Stimulated activated CD8-positive, alpha-beta memory T cell treated with anti-CD3 and anti-CD28 coated beads, Interleukin-2, amount 100 ng/mL, for 1 hour (primary cell): Measurements from ENCODE around the gene LRRC38.

Experiments used
- DNase-seq, 2 donors: peaks; one replicate each; pipeline ENCODE4 v3.0.0-alpha.2; 2020; ENCODE audit warnings: low read depth in 2 of 2

LRRC38 gene

GRCh38 chr1:13517193-13517812, 3.5 kb upstream of the LRRC38 start:
- no peak for DNase-seq

DNA sequence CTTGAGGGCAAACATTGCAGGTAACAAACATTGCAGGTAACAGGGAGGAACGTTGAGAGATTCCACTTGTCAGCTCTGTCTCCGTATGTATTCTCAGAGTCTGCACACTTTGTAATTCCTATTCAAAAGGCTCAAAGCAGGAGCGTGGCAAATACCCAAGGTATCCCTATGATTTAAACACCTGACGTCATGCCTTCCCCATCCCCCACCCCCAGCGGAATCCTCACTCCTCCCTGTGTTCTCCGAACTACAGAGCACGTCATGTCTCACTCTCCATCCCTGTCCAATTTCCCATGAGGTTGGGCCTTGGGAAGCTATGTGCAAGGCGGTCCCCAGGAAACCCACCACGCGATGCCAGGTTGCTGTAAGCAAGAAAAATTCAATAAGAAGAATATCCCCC, 2.8 kb upstream of the LRRC38 start:
- DNase-seq, result no peak

DNA sequence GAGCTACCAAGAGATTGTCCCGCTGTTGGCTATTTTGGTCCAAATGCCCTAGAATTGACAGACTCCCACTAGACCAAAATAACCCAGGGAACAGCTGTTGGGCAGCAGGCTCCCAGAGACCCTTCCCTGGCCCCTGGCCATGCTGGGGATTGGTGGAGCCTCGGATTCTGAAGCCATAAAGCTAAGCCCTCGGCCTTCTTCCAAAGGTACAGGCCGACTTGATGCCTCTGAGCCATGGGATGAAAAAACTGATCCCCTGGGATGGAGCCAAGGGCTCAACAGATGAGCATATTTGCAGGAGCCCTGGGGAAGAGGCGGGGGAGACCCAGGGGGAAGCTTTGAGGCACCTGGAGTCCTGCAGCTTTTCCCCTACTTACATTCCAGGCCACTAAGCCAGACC, 1.0 kb upstream of the LRRC38 start:
- DNase-seq, result no peak

DNA sequence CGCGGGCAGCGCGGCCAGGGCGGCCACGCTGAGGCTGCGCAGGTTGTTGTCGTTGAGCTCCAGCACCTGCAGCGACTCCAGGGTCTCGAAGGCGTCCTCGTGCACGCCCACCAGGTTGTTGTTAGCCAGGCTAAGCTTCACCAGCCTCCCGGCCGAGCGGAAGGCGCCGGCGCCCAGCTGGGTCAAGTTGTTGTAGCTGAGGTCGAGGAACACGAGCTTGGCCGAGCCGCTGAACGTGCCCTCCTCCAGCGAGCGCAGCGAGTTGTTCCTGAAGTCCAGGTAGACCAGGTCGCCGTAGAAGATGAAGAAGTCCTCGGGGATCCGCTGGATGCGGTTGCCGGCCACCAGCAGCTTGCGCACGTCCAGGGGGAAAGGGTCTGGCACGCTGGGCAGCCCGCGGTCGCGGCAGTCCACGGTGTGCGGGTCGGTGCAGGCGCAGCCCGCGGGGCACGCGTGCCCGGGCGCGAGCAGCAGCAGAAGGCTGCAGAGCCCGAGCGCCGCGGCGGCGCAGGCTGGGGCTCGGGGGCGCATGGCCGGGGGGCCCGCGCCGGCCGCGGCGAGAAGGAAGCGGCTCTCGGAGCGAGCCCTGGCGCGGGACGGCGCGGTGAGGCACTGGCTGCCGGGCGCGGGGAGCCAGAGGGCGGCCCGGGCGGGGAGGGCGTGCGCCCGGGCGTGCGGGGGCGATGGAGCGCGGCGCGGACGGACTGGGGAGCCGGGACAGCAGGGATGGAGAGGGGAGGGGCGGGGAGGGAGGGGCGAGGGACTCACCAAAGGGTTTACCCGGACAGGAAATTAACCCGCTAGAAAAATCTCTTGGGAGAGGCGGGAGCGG, 524 bp downstream of the LRRC38 start:
- DNase-seq, result no peak

GRCh38 chr1:13512472-13512871, 1.3 kb downstream of the LRRC38 start:
- no peak for DNase-seq

GRCh38 chr1:13510499-13510898, 3.3 kb downstream of the LRRC38 start:
- no peak for DNase-seq

DNA sequence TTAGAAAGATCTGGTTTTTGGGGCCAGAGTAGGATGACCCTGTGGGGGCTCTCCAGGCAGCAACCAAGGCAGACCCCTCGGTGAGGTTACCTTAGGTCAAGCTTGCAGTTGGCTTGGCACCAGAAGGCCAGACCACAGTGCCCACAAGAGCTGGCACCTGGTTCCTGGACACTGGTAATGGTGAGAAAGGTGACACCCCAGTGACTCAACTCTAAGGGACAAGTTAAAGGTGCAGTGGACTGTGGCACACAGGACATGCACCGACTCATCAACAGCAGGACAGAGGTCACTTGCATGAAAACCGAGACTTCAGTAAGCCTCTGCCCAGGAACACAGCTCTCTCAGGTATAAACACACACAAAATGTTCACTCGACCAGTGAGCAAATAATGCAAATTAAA, 6.7 kb downstream of the LRRC38 start:
- no peak for DNase-seq

- DNase-seq, result no peak
Observed at GRCh38 chr1:13505020-13505419, 8.8 kb downstream of the LRRC38 start.

DNA sequence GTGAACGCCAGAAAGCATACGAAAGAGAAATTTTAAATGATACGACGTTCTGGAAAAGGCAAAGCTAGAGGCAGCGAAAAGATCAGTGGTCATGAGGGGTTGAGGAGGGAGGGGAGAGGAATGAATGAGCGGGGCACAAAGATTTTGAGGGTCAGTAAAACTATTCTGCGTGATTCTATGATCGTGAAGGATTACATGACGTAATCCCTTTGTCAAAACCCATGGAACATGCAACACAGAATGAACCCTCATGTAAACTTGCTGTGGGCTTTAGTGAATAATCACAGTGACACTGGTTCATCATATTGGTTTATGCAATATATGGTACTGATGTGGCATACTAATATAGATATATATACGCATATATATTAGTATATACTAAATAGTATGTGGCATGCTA, 13.0 kb downstream of the LRRC38 start:
- DNase-seq, result no peak

GRCh38 chr1:13499422-13499821, 14.4 kb downstream of the LRRC38 start:
- DNase-seq, result no peak

GRCh38 chr1:13498553-13498952, 15.2 kb downstream of the LRRC38 start:
- DNase-seq, result no peak

- DNase-seq, result no peak
Observed at GRCh38 chr1:13495186-13495585, 18.6 kb downstream of the LRRC38 start.

DNA sequence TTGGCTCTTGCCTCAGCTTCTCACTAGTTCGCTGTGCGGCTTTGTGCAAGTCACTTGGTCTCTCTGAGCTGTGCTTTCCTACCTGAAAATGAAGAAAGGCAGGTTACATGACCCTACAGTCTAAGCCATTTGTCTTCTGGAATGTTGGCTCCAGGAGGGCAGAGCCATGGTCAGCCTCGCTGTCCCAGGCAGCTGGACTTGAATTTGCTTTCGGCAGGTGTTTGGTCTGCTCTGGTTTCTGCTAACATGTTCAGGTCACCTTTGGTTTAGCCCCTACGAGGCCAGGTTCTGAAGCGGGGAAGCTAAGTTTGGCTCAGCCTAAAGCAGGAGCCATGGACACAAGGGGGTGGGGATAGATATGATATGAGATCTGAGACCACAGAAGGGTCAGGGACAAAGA, 19.1 kb downstream of the LRRC38 start:
- no peak for DNase-seq

DNA sequence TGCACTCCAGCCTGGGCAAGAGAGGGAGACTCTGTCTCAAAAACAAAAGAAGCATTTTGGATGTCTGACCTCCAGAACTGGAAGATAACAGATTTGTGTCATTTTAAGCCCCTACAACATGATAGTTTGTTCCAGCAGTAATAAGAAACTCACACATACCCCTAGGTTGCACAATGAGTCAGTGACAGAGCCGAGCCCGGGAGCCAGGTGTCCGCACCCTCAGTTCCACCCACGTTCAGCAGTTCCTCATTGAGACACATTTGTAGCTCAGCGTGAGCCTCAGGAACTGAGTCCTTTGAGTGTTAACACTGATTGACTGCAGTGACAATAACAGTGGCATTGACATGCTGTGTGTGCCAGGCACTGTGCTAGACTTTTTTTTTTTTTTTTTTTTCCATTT, 19.8 kb downstream of the LRRC38 start:
- DNase-seq, result no peak

DNA sequence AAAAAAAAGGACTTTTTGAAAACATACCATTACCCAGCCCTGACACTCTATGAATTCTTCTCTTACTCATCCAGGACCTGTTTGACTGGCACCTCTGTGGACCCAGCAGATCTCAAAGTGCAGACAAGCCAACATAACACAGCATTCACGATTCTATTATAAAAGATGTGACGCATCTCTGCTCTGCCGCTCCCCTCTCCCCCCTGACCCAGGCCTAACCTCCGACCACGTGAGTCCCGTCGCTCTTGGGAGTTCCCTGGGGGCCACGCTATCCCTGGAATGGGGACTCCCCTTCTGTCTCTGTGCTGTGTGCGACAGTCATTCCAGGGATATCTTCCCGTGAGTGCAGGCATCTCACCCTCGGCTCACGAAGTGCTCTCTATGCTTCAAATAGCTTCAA, 21.1 kb downstream of the LRRC38 start:
- DNase-seq, result no peak

- DNase-seq, result no peak
Observed at GRCh38 chr1:13487957-13488356, 25.8 kb downstream of the LRRC38 start.

DNA sequence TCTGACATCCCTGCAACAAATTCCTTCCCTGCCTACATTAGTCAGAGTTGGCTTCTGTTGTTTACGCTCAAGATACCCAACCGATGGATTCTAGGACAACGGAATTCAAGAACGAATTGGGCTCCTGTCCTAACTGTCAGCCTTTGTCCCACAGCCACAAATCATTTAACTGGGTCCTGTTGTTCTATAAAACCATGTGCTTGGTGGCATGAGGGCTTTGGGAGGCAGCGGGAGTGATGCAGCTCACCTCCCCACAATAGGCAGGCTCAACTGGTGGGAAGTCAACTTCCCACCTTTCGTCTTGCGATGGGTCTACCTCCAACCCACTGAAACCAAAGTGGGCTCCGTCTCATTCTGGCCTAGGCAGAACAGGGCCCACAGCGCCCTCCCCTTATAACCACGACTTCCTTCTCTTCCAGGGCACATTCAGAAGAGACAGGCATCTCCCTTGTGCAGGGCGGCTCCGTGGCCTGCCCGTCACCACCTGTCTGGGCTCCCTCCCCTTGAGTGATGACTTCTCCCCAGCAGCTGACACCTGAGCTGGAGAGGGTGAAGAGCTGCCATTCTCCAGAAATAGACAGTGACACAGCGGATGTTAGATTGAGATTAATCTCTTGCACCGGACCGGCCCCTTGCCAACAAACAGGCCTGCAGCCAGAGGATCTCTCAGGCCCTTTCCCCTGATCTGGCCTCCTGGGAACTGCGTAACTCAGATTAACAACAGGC, 26.5 kb downstream of the LRRC38 start:
- DNase-seq, result no peak

GRCh38 chr1:13483946-13484345, 29.9 kb downstream of the LRRC38 start:
- DNase-seq, result no peak

DNA sequence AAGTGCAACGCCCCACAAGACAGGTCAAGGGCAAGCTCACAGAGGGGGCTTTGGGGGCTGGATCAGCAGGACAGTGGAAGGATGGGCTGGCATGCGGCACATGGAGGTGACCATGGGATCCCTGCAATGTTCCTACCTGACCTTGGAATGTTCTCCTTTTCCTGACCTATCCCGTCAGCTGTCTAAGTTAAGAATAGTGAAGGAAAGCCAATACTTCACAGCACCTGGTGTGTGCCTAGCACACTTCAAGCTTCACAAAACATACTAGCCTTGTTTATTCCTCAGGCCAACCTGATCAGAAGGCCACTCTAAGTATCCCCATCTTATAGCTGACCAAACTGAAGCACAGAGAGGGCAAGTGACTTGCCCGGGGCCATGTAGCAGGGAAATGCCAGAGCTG, 31.2 kb downstream of the LRRC38 start:
- DNase-seq, result no peak

- DNase-seq, result no peak
Observed at GRCh38 chr1:13479171-13479856, 34.5 kb downstream of the LRRC38 start.

- no peak for DNase-seq
Observed at GRCh38 chr1:13478692-13479091, 35.1 kb downstream of the LRRC38 start.

DNA sequence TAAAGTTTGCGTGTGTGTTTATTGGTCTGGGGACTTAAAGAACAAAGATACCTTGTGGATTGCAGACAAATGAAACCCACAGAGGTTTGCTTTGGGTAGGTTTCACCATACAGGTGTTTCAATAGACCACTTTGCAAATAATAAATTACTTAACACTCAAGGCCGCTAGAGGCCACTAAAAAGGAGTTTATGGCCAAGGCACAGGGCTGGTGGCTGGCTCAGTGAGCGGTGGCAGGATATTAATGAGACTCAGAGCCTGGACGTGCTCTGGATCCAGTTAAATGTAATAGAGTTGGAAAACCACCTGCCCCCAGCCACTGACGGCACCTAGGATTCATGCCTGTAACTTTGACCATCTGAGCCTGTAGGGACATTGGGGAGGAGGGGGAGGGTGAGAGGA, 44.5 kb downstream of the LRRC38 start:
- no peak for DNase-seq
